ENCODE measurements around the gene ECT2.

- TF ChIP-seq POLR2A (IDR thresholded peaks at IDR 0.05) (no peak), POLR2AphosphoS5 (IDR thresholded peaks at IDR 0.05) (no peak), EP300 (IDR thresholded peaks at IDR 0.05) (no peak)
- TF ChIP-seq, protein P1, sequence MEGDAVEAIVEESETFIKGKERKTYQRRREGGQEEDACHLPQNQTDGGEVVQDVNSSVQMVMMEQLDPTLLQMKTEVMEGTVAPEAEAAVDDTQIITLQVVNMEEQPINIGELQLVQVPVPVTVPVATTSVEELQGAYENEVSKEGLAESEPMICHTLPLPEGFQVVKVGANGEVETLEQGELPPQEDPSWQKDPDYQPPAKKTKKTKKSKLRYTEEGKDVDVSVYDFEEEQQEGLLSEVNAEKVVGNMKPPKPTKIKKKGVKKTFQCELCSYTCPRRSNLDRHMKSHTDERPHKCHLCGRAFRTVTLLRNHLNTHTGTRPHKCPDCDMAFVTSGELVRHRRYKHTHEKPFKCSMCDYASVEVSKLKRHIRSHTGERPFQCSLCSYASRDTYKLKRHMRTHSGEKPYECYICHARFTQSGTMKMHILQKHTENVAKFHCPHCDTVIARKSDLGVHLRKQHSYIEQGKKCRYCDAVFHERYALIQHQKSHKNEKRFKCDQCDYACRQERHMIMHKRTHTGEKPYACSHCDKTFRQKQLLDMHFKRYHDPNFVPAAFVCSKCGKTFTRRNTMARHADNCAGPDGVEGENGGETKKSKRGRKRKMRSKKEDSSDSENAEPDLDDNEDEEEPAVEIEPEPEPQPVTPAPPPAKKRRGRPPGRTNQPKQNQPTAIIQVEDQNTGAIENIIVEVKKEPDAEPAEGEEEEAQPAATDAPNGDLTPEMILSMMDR (IDR thresholded peaks at IDR 0.05) = no peak
Measured at GRCh38 chr3:172799246-172799645, 48.7 kb downstream of the ECT2 start.
